ENCODE data around the gene FBXL13.
"Not testable (repeated sequence)": the region's sequence is repeated elsewhere in the genome, so short reads cannot be mapped to it uniquely, and the experiment has no call there.

The FBXL13 gene

DNA sequence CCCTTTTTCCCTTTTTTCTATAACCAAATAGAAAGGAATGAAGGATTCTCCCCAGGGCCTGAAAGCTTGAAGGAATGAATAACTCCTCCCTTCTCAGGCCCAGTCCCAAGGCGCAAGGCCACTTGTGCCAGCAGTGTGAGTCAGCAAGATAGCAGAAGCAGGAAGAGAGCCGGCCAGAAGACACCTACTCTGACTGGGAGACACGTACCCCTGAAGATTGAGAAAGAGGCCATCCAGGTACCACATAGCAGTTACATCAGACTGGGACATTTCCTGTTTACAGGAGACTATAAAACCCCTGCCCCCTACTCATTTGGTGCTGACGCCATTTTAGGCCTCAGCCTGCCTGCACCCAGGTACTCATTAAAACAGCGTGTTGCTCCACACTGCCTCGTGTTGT, 96.3 kb downstream of the FBXL13 start:
- DNase-seq = no peak

DNA sequence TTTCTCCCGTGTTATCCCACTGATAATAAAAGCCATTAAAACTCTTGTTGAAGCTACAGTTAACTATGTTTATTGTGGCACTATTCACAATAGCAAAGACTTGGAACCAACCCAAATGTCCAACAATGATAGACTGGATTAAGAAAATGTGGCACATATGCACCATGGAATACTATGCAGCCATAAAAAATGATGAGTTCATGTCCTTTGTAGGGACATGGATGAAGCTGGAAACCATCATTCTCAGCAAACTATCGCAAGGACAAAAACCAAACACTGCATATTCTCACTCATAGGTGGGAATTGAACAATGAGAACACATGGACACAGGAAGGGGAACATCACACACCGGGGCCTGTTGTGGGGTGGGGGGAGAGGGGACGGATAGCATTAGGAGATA, 97.0 kb downstream of the FBXL13 start:
- not testable (repeated sequence) for DNase-seq

- no peak for DNase-seq
Measured at GRCh38 chr7:102976493-102976892, 98.1 kb downstream of the FBXL13 start.

DNA sequence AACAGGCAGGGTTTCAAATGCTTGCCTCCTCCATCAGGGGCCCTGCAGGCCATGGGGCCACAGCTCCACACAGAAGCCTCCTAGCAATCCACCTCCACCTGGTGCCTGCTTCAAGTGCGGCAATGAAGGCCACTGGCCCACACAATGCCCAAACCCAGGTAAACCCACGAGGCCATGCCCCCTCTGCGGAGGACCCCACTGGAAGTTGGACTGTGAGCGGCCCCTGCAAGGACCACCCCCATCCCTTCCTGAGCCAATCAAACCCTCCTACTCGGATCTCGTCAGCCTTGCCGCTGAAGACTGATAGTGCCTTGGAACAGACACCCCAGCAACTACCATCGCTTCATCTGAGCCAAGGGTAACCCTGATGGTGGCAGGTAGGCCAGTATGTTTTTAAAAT, 98.7 kb downstream of the FBXL13 start:
- DNase-seq = no peak

- DNase-seq = no peak
Measured at GRCh38 chr7:102974366-102975236, 100.0 kb downstream of the FBXL13 start.

- no peak for DNase-seq
Measured at GRCh38 chr7:102973096-102973802, 101.3 kb downstream of the FBXL13 start.

- DNase-seq = peak; percentile 7
Measured at GRCh38 chr7:102967798-102968197, 106.8 kb downstream of the FBXL13 start.

GRCh38 chr7:102966465-102966864, 108.1 kb downstream of the FBXL13 start:
- DNase-seq = no peak

- DNase-seq = not testable (repeated sequence)
Measured at GRCh38 chr7:102961993-102962392, 112.6 kb downstream of the FBXL13 start.

- DNase-seq = not testable (repeated sequence)
Measured at GRCh38 chr7:102958004-102958403, 116.6 kb downstream of the FBXL13 start.

- DNase-seq = not testable (repeated sequence)
Measured at GRCh38 chr7:102954359-102954758, 120.2 kb downstream of the FBXL13 start.

GRCh38 chr7:102953406-102953805, 121.2 kb downstream of the FBXL13 start:
- no peak for DNase-seq

DNA sequence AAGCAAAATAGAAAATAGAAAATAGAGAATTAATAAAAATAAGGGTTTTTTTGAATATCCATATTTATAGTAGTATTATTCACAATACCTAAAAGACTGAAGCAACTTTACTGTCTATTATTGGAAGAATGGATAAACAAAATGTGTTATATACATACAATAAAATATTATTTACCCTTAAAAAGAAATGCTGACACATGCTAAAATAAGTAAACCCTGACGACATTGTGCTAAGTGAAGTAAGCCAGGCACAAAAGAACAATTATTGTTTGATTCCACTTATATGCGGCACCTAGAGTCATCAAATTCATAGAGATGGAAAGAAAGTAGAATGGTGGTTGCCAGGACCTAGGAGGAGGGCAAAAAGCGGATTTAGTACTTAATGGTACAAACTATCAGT, 122.8 kb downstream of the FBXL13 start:
- DNase-seq = no peak

GRCh38 chr7:102944241-102944640, 130.4 kb downstream of the FBXL13 start:
- no peak for DNase-seq

DNA sequence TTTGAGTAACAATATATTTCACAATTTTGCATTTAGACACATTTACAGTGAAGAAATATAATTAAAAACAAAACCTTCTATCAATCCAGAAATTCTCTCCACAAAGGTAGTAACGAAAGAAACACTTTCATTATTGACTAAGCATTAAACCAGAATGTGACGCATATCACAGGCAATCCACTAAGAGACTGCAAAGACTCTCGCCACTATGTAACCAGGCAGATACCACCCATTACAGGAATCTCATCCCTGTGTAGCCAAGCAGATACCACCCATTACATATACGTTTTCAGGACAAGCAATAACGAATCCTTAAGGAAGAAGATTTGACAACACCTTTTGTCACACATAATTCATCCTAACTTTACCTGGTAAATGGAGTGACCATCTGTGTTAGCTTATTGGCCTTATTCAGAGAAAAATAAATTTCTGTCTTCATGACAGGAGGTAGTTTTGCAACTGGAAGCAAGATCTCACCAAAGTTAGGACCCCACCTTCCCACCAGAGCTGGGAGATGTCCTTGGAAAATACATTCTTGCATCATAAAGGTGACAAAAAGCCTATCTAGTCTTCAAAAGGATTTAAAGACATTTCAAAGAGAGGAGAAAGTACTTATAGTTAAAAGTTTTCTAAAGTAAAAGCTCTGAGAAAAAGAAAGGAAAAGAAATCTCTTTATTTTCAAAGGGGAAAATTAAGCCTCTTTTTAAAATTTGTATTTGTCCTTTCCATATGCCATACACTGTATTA, 131.0 kb downstream of the FBXL13 start:
- no peak for DNase-seq

- DNase-seq = no peak
Measured at GRCh38 chr7:102942868-102943267, 131.7 kb downstream of the FBXL13 start.

- no peak for DNase-seq
Measured at GRCh38 chr7:102942181-102942866, 132.3 kb downstream of the FBXL13 start.

GRCh38 chr7:102938679-102939078, 135.9 kb downstream of the FBXL13 start:
- no peak for DNase-seq

DNA sequence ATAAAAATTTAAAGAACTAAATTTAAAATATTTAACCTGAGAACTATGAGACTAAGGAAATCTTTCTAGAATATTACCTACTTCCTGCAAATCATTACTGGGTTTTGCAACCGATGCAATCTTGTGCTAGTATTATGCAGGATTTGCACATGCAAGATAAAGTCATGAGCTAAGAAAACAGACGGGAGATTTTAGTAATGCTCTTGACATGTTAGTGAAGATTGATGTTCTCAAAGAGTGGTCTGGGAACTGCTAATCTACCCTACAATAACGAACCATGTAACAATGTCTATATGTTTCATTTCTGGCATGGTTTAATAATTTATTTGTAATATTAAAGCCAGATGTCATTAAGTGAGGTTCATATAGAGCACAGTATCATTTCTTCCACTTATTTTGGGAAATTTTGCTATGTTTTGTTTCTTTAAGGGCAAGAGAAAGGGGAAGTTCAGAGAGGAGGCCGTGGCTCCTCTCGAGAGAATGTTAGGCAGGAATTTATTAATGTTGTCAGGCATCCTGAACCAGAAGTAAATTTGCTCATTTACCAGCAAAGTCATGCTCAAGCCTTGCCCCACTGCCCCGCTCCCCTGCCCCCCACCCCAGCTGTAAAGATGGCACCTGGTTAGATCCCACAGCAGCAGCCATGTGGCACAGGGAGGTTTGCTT, 139.0 kb downstream of the FBXL13 start:
- DNase-seq = no peak

- DNase-seq = no peak
Measured at GRCh38 chr7:102934701-102935100, 139.9 kb downstream of the FBXL13 start.

DNA sequence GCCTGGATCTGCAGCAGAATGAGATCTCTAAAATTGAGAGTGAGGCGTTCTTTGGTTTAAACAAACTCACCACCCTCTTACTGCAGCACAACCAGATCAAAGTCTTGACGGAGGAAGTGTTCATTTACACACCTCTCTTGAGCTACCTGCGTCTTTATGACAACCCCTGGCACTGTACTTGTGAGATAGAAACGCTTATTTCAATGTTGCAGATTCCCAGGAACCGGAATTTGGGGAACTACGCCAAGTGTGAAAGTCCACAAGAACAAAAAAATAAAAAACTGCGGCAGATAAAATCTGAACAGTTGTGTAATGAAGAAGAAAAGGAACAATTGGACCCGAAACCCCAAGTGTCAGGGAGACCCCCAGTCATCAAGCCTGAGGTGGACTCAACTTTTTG, 140.4 kb downstream of the FBXL13 start:
- no peak for DNase-seq

DNA sequence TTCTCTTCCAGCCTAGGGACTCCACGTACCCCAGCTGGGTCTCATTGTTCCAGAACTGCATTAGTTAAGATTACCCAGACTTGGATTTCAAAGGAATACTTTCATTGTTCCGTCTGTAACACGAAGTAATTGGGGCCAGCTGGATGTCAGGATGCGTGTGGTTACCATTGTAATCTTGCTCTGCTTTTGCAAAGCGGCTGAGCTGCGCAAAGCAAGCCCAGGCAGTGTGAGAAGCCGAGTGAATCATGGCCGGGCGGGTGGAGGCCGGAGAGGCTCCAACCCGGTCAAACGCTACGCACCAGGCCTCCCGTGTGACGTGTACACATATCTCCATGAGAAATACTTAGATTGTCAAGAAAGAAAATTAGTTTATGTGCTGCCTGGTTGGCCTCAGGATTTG, 140.8 kb downstream of the FBXL13 start:
- no peak for DNase-seq
